Measurements from ENCODE around the gene CCDC148. TPM values are rescaled to one million over a fixed set of nuclear protein-coding genes. Genes with fewer than 3 reads are reported as not detected.

Gene CCDC148
- total RNA-seq, 3 donors from 2014 or later (not counting 1 experiment from before 2014, with no cell fraction given): not detected

GRCh38 chr2:158293722-158294121 lies 162.8 kb downstream of the CCDC148 start:
- Histone ChIP-seq H3K27me3 (ENCODE audit: control insufficient read depth, insufficient read depth, low read length) (no peaks in the 10 kb centered on the region), H3K4me3 (ENCODE audit: low read length) (no peak overlapping the region), H3K9me3 (ENCODE audit: control insufficient read depth, insufficient read depth, low read length) (no peaks in the 10 kb centered on the region), H3K4me1 (ENCODE audit: control insufficient read depth, insufficient read depth, low read length) (no peaks in the 10 kb centered on the region), H3K36me3 (ENCODE audit: control insufficient read depth, insufficient read depth, low read length) (no peaks in the 10 kb centered on the region), H3K27ac (ENCODE audit: low read length) (no peak overlapping the region)
- Mint-ChIP-seq H3K4me3 (no peak overlapping the region), H3K36me3 (no peaks in the 10 kb centered on the region), H3K9me3 (peaks cover 0 to 2% of the 10 kb centered on the region in 2 donors), H3K27ac (no peak overlapping the region), H3K4me1 (no peaks in the 10 kb centered on the region), H3K27me3 (ENCODE audit: low read depth in 2 of 2) (no peaks in the 10 kb centered on the region)
- WGBS (ENCODE audit: insufficient coverage): 100% methylated on average over 1 of the region's 3 CpGs
- ATAC-seq (no peak), DNase-seq (no peak)
- TF ChIP-seq CTCF (IDR thresholded peaks at IDR 0.05): no peak
- intact Hi-C loops (cut with micrococcal nuclease): no loop called here

GRCh38 chr2:158291544-158292180 lies 164.9 kb downstream of the CCDC148 start:
- Histone ChIP-seq H3K27me3 (ENCODE audit: control insufficient read depth, insufficient read depth, low read length) (no peaks in the 10 kb centered on the region), H3K4me1 (ENCODE audit: control insufficient read depth, insufficient read depth, low read length) (no peaks in the 10 kb centered on the region), H3K36me3 (ENCODE audit: control insufficient read depth, insufficient read depth, low read length) (no peaks in the 10 kb centered on the region), H3K27ac (ENCODE audit: low read length) (no peak overlapping the region), H3K4me3 (ENCODE audit: low read length) (no peak overlapping the region), H3K9me3 (ENCODE audit: control insufficient read depth, insufficient read depth, low read length) (no peaks in the 10 kb centered on the region)
- no peaks in the 10 kb centered on the region for H3K4me1 Mint-ChIP-seq
- no peak for ATAC-seq
- TF ChIP-seq CTCF (IDR thresholded peaks at IDR 0.05): no peak
- H3K27me3 Mint-ChIP-seq (ENCODE audit: low read depth in 2 of 2): no peaks in the 10 kb centered on the region
- 83% methylated on average over 2 of the region's 2 CpGs for WGBS (ENCODE audit: insufficient coverage)
- H3K36me3 Mint-ChIP-seq: no peaks in the 10 kb centered on the region
- H3K9me3 Mint-ChIP-seq: peaks cover 0 to 2% of the 10 kb centered on the region in 2 donors
- no peak for DNase-seq
- H3K27ac Mint-ChIP-seq: no peak overlapping the region
- intact Hi-C loops (cut with micrococcal nuclease): no loop called here
- H3K4me3 Mint-ChIP-seq: no peak overlapping the region

GRCh38 chr2:158290225-158290624 lies 166.3 kb downstream of the CCDC148 start:
- WGBS (ENCODE audit: insufficient coverage): 95% methylated on average over 5 of the region's 5 CpGs
- no peak for TF ChIP-seq CTCF (IDR thresholded peaks at IDR 0.05)

More at GRCh38 chr2:158290225-158290624, 166.3 kb downstream of the CCDC148 start:
- Histone ChIP-seq H3K36me3 (ENCODE audit: control insufficient read depth, insufficient read depth, low read length) (no peaks in the 10 kb centered on the region), H3K27me3 (ENCODE audit: control insufficient read depth, insufficient read depth, low read length) (no peaks in the 10 kb centered on the region), H3K9me3 (ENCODE audit: control insufficient read depth, insufficient read depth, low read length) (no peaks in the 10 kb centered on the region), H3K4me1 (ENCODE audit: control insufficient read depth, insufficient read depth, low read length) (no peaks in the 10 kb centered on the region), H3K4me3 (ENCODE audit: low read length) (no peak overlapping the region), H3K27ac (ENCODE audit: low read length) (no peak overlapping the region)
- Mint-ChIP-seq H3K4me3 (no peak overlapping the region), H3K27ac (no peak overlapping the region), H3K9me3 (peaks cover 2 to 3% of the 10 kb centered on the region in 2 donors), H3K36me3 (no peaks in the 10 kb centered on the region), H3K27me3 (ENCODE audit: low read depth in 2 of 2) (no peaks in the 10 kb centered on the region), H3K4me1 (no peaks in the 10 kb centered on the region)
- DNase-seq (no peak), ATAC-seq (no peak)
- intact Hi-C loops (cut with micrococcal nuclease): no loop called here
